CD14-positive monocyte (primary cell): Measurements from ENCODE around the gene ZNF22. TPM values are rescaled to one million over a fixed set of nuclear protein-coding genes. Genes with fewer than 3 reads are reported as not detected.

Experiments used
- DNase-seq, 3 donors: peaks; one replicate each; pipeline ENCODE4 v3.0.0-alpha.2; 2011 to 2022
- H2AFZ ChIP-seq: 2 replicates; pipeline ENCODE4 v1.6.0; 2012; ENCODE audit warnings: mild to moderate bottlenecking, low read depth, low read length, inconsistent platforms; ENCODE audit not compliant: insufficient read depth, poor library complexity, severe bottlenecking
- H3K27ac ChIP-seq, 2 donors: 1 replicate in 1 of 2; 2 replicates in 1 of 2; pipeline ENCODE4 v1.5.1; 2012 to 2013; ENCODE audit warnings: low read length in 2 of 2, control low read depth in 1 of 2, inconsistent platforms in 1 of 2, low read depth in 1 of 2, mild to moderate bottlenecking in 1 of 2
- H3K27me3 ChIP-seq, 2 donors: one replicate each; pipeline versions ENCODE4 v1.6.0 to v1.6.1; 2011 to 2013; ENCODE audit warnings: low read length in 2 of 2; ENCODE audit not compliant: control insufficient read depth in 2 of 2, insufficient read depth in 2 of 2
- H3K36me3 ChIP-seq, 2 donors: replicated peaks in 1 of 2; 1 replicate in 1 of 2; 2 replicates in 1 of 2; pipeline versions ENCODE4 v1.5.1 to v1.6.1; 2012 to 2013; ENCODE audit warnings: low read length in 2 of 2, control low read depth in 1 of 2, inconsistent platforms in 1 of 2, mild to moderate bottlenecking in 1 of 2; ENCODE audit not compliant: insufficient read depth in 2 of 2, control insufficient read depth in 1 of 2
- H3K4me1 ChIP-seq, 2 donors: 1 replicate in 1 of 2; 2 replicates in 1 of 2; pipeline versions ENCODE4 v1.5.1 to v1.6.1; 2012 to 2013; ENCODE audit warnings: low read length in 2 of 2, control low read depth in 1 of 2, inconsistent platforms in 1 of 2, mild to moderate bottlenecking in 1 of 2, moderate library complexity in 1 of 2; ENCODE audit not compliant: insufficient read depth in 2 of 2, control insufficient read depth in 1 of 2
- H3K4me2 ChIP-seq: replicated peaks from 2 replicates; pipeline ENCODE3; 2012; ENCODE audit warnings: low read length, moderate library complexity, mild to moderate bottlenecking; ENCODE audit not compliant: poor library complexity, severe bottlenecking; ENCODE audit errors: extremely low read depth
- H3K4me3 ChIP-seq, 3 experiments: fragments of 200-600 bp in 1 of 3; sonication (generic) in 1 of 3; replicated peaks in 1 of 3; 1 replicate in 2 of 3; 2 replicates in 1 of 3; pipeline ENCODE4 v1.5.1; 2011 to 2013; ENCODE audit warnings: low read length in 3 of 3, mild to moderate bottlenecking in 3 of 3, control low read depth in 2 of 3, low read depth in 2 of 3, inconsistent platforms in 1 of 3, moderate library complexity in 1 of 3
- H3K79me2 ChIP-seq: 2 replicates; pipeline ENCODE4 v1.6.0; 2012; ENCODE audit warnings: mild to moderate bottlenecking, control low read depth, inconsistent platforms, low read length, moderate library complexity; ENCODE audit not compliant: insufficient read depth
- H3K9ac ChIP-seq: 2 replicates; pipeline ENCODE4 v1.6.0; 2017; ENCODE audit warnings: low read length, mild to moderate bottlenecking; ENCODE audit not compliant: insufficient read depth, poor library complexity, severe bottlenecking
- H3K9me3 ChIP-seq, 2 donors: replicated peaks in 1 of 2; 1 replicate in 1 of 2; 2 replicates in 1 of 2; pipeline versions ENCODE4 v1.5.1 to v1.6.1; 2012 to 2013; ENCODE audit warnings: low read length in 2 of 2, control low read depth in 1 of 2; ENCODE audit not compliant: control insufficient read depth in 1 of 2, insufficient read depth in 1 of 2
- H4K20me1 ChIP-seq: 2 replicates; pipeline ENCODE4 v1.6.0; 2012; ENCODE audit warnings: mild to moderate bottlenecking, low read length, control low read depth, moderate library complexity; ENCODE audit not compliant: insufficient read depth
- H3K27ac Mint-ChIP-seq, 7 donors: one replicate each; pipeline ENCODE4 v1.8.0; 2020; ENCODE audit warnings: mild to moderate bottlenecking in 7 of 7, mixed read lengths in 7 of 7, moderate library complexity in 6 of 7, inconsistent platforms in 2 of 7
- H3K27me3 Mint-ChIP-seq, 3 donors: one replicate each; pipeline ENCODE4 v1.8.0; 2021 to 2022; ENCODE audit warnings: low read depth in 3 of 3, mild to moderate bottlenecking in 3 of 3, mixed read lengths in 3 of 3, moderate library complexity in 3 of 3, inconsistent platforms in 1 of 3
- H3K36me3 Mint-ChIP-seq, 2 donors: one replicate each; pipeline ENCODE4 v1.8.0; 2020; ENCODE audit warnings: mixed read lengths in 2 of 2, inconsistent platforms in 1 of 2, mild to moderate bottlenecking in 1 of 2
- H3K4me1 Mint-ChIP-seq: one replicate; pipeline ENCODE4 v1.8.0; 2020; ENCODE audit warnings: mild to moderate bottlenecking, mixed read lengths
- H3K4me3 Mint-ChIP-seq, 2 donors: one replicate each; pipeline ENCODE4 v1.8.0; 2020; ENCODE audit warnings: mild to moderate bottlenecking in 2 of 2, mixed read lengths in 2 of 2, moderate library complexity in 1 of 2
- H3K9me3 Mint-ChIP-seq, 7 donors: one replicate each; pipeline ENCODE4 v1.8.0; 2020 to 2022; ENCODE audit warnings: mixed read lengths in 7 of 7, mild to moderate bottlenecking in 6 of 7, moderate library complexity in 6 of 7, inconsistent platforms in 2 of 7
- WGBS: methylation state at CpG from one replicate; pipeline ENCODE4 v1.1.5; 2013; ENCODE audit warnings: missing lambda C conversion rate; ENCODE audit not compliant: insufficient coverage; 5-methylcytosine and 5-hydroxymethylcytosine counted together
- intact Hi-C, 2 donors: fragments of 100-400 bp; cut with micrococcal nuclease; formaldehyde crosslinking; loops; one replicate each; pipeline versions ENCODE4 v1.15.0 to v1.15.1; 2023
- polyA plus RNA-seq, 3 donors: library from polyadenylated mRNA; depleted of rRNA in 1 of 3; unstranded in 2 of 3; stranded (reverse) in 1 of 3; fragments of 300-500 nt in 2 of 3; fragments of >200 nt in 1 of 3; fragmentation: Illumina TruSeq in 2 of 3; gene quantifications; 1 replicate in 2 of 3; 2 replicates in 1 of 3; pipeline ENCODE4 v1.2.3, GENCODE V29; 2012 to 2021
- TF ChIP-seq, protein P1 (sequence below): fragments of 200-600 bp; IDR thresholded peaks from one replicate; pipeline ENCODE4 v1.8.0; 2022; ENCODE audit warnings: antibody characterized with exemption, mild to moderate bottlenecking

ZNF22 gene
- polyA plus RNA-seq, 3 donors = 4.1 to 14.6 (median 10.4) TPM

DNA sequence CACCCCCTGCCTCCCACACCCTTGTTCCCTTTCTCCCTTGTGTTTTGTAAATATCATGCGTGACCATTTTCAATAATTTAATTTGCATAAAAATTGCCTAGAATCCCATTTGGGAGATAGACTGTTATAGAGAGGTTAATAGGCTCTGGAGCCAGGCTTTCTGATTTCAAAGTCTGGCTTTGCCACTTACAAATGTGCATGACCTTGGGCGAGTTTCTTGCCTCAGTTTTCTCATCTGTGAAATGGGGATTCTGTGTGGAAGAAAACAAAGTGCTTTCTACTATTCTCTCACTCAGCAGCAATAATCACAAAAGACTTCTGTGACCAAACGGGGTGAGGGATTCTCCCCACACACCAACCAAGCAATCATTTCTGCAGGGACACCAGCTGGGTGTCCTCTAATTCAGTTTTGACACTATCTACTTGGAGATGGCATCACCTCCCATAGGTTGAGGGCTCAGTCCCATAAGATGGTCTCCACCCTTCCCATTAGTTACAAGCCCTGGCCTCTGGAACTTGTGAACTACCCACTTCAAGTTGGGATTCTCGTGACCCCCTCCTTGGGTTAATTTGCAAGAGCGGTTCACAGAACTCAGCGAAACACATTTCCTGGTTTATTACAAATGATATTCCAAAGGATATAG lies 3.5 kb upstream of the ZNF22 start:
- DNase-seq = no peak
- peak overlapping the region in 1 of 2 donors; percentile 7 for H3K27ac ChIP-seq
- no peak overlapping the region for H3K4me2 ChIP-seq
- Mint-ChIP-seq H3K36me3 (peaks cover 26 to 28% of the 10 kb centered on the region in 2 donors), H3K4me1 (peaks cover 52% of the 10 kb centered on the region), H3K9me3 (no peaks in the 10 kb centered on the region), H3K4me3 (no peak overlapping the region), H3K27me3 (peaks cover 0 to 6% (median 1%) of the 10 kb centered on the region in 3 donors), H3K27ac (no peak overlapping the region)
- H3K9ac ChIP-seq = no peak overlapping the region
- H4K20me1 ChIP-seq = peaks cover 42% of the 10 kb centered on the region
- WGBS = 80% methylated on average over 1 of the region's 6 CpGs
- H3K9me3 ChIP-seq = no peaks in the 10 kb centered on the region
- TF ChIP-seq, protein P1, sequence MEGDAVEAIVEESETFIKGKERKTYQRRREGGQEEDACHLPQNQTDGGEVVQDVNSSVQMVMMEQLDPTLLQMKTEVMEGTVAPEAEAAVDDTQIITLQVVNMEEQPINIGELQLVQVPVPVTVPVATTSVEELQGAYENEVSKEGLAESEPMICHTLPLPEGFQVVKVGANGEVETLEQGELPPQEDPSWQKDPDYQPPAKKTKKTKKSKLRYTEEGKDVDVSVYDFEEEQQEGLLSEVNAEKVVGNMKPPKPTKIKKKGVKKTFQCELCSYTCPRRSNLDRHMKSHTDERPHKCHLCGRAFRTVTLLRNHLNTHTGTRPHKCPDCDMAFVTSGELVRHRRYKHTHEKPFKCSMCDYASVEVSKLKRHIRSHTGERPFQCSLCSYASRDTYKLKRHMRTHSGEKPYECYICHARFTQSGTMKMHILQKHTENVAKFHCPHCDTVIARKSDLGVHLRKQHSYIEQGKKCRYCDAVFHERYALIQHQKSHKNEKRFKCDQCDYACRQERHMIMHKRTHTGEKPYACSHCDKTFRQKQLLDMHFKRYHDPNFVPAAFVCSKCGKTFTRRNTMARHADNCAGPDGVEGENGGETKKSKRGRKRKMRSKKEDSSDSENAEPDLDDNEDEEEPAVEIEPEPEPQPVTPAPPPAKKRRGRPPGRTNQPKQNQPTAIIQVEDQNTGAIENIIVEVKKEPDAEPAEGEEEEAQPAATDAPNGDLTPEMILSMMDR = no peak
- peaks cover 30 to 32% of the 10 kb centered on the region in 2 donors for H3K36me3 ChIP-seq
- no peak overlapping the region for H2AFZ ChIP-seq
- peaks cover 18 to 35% of the 10 kb centered on the region in 2 donors for H3K4me1 ChIP-seq
- H3K27me3 ChIP-seq = no peaks in the 10 kb centered on the region
- intact Hi-C loops = no loop called here
- H3K79me2 ChIP-seq = peaks cover 11% of the 10 kb centered on the region
- H3K4me3 ChIP-seq = no peak overlapping the region

DNA sequence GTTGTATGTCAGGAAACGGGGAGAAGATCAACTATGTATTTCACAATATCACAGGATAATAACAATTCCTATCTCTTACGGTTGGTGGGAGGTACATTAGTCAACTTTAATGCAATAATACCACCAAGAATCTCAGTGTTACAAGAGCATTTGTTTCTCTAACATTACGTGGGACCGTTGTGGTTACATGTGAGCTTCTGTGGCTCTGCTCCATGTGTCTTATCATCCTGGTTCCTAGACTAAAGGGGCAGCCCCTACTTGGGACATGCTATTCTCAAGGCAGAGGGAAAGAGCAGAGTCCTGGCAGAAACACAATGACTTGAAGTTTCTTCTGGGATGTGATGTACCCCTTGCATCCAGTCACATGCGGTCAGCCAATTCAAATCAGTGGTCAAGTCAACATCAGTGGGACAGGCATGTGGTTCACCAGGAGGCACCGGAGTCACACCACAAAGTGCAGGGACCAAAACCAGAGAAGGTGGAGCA lies 2.5 kb upstream of the ZNF22 start:
- Histone ChIP-seq H4K20me1 (peaks cover 32% of the 10 kb centered on the region), H3K4me2 (no peak overlapping the region), H3K79me2 (peaks cover 21% of the 10 kb centered on the region), H3K4me3 (no peak overlapping the region), H3K4me1 (peaks cover 18 to 38% of the 10 kb centered on the region in 2 donors), H3K27ac (no peak overlapping the region), H3K9ac (no peak overlapping the region), H3K36me3 (peaks cover 21 to 23% of the 10 kb centered on the region in 2 donors), H3K27me3 (no peaks in the 10 kb centered on the region), H2AFZ (no peak overlapping the region), H3K9me3 (no peaks in the 10 kb centered on the region)
- no peak for DNase-seq
- 83% methylated on average over 2 of the region's 6 CpGs for WGBS
- Mint-ChIP-seq H3K27ac (no peak overlapping the region), H3K27me3 (peaks cover 0 to 6% (median 1%) of the 10 kb centered on the region in 3 donors), H3K9me3 (peaks cover 0 to 2% (median 0%) of the 10 kb centered on the region in 7 donors), H3K4me1 (peaks cover 57% of the 10 kb centered on the region), H3K4me3 (no peak overlapping the region), H3K36me3 (peaks cover 18 to 20% of the 10 kb centered on the region in 2 donors)
- TF ChIP-seq, protein P1 = no peak
- intact Hi-C loops = no loop called here
